ENCODE data around the gene DRC1.

GRCh38 chr2:26477911-26478253 lies 76.2 kb downstream of the DRC1 start, which contains the start of gene OTOF:
- TF ChIP-seq, protein P1, sequence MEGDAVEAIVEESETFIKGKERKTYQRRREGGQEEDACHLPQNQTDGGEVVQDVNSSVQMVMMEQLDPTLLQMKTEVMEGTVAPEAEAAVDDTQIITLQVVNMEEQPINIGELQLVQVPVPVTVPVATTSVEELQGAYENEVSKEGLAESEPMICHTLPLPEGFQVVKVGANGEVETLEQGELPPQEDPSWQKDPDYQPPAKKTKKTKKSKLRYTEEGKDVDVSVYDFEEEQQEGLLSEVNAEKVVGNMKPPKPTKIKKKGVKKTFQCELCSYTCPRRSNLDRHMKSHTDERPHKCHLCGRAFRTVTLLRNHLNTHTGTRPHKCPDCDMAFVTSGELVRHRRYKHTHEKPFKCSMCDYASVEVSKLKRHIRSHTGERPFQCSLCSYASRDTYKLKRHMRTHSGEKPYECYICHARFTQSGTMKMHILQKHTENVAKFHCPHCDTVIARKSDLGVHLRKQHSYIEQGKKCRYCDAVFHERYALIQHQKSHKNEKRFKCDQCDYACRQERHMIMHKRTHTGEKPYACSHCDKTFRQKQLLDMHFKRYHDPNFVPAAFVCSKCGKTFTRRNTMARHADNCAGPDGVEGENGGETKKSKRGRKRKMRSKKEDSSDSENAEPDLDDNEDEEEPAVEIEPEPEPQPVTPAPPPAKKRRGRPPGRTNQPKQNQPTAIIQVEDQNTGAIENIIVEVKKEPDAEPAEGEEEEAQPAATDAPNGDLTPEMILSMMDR (IDR thresholded peaks at IDR 0.05; ENCODE audit: low read length), result no peak
- TF ChIP-seq EZH2 (optimal IDR thresholded peaks at IDR 0.05; ENCODE audit: low read depth, low read length), result no peak
